GM03348 (cell line): ENCODE measurements around the gene GYG2.
"Not testable (repeated sequence)": the region's sequence is repeated elsewhere in the genome, so short reads cannot be mapped to it uniquely, and the experiment has no call there.

Experiments
- DNase-seq: peaks from one replicate; pipeline ENCODE4 v3.0.0; 2012; ENCODE audit warnings: low spot score

Gene GYG2

DNA sequence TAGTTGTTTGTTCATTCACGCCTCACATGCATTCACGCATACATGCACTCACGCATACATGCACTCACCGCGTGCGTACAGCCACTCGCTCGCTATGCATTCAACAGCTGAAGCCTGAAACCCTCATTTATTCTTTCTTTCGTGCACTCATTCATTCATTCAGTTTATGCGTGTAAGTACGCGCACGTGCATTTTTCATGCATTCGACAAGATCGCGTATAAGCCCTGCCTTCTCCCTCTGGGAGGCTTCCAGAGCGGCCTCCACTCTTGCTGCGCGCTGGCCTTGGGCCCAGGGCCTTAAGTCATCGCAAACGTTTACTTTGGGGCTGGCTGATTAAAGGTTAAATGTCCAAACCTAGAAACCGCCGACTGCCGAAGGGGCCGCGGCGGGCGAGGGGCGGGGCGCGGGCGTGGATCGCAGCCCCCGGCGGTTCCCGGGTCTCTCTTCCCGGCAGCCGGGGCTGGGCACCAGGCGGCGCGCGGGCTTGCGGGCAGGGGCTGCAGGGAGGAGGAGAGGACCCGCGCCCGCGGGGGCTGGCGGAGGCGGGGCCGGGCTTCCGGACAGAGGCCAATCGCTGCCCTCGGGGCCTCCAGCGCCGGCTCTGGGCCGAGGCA, at the start of gene GYG2:
TSS of gene GYG2 (plus strand) at position 587 of the 615 bp plus-strand sequence. CDS start 1,259 bp downstream, outside the sequence.
- no peak for DNase-seq

DNA sequence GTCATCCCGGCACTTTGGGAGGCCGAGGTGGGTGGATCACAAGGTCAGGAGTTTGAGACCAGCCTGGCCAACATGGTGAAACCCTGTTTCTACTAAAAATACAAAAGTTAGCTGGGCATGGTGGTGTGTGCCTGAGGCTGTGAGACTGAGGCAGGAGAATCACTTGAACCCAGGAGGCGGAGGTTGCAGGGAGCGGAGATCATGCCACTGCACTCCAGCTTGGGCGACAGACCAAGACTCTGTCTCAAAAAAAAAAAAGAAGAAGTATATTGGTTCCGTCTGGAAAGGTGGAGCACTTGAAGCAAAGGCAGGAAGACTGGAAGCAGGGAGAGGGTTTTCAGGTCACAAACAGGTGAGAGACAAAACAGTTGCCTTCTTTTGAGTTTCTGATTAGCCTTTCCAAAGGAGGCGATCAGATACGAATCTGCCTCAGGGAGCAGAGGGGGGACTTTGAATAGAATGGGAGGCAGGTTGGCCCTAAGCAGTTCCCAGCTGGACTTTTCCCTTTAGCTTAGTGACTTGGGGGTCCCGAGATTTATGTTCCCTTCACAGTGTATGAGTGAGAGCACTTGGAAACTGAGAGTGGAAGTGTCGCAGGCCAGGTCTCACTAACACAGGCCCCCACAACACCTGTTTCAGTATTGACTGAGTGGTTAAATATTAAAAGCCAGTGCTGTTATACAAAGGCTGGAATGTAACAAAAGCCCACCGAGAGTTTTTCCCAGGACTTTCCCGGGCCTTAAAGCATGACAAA, 48.1 kb upstream of the GYG2 start:
- DNase-seq = not testable (repeated sequence)

DNA sequence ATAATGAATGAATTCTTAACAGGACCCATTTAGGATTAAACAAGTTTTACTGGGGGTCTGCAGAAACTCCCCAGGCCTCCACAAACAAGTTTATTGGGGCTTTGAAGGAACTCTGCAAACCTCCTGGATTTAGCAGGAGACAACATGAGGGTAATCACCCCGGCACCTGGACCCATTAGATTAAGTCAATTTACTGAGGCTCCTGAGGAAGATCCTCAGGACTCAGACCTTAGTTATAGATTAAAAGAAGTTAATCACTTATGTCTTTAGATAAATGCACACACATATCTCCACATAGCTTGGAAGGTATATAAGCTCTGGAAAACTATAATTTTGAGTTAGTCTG, 47.5 kb upstream of the GYG2 start:
- no peak for DNase-seq

DNA sequence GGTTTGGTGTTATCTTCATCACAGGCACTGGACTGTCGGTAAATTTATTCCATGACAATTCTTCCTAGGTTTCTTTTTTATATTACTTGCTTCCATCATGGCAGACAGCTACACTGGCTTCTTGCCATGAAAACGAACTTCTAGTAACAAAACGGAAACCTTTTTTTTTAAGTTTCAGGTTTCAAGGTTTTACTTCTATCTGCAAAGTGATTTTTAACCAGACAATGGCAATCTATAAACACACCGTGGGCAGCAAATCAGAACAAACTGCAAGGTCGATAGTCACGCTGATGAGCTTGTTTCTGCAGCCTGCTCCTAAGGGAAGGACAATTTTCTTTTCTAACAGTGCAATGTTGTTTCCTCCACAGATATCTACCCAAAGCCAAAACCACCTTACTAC, 47.0 kb upstream of the GYG2 start:
- DNase-seq = no peak

DNA sequence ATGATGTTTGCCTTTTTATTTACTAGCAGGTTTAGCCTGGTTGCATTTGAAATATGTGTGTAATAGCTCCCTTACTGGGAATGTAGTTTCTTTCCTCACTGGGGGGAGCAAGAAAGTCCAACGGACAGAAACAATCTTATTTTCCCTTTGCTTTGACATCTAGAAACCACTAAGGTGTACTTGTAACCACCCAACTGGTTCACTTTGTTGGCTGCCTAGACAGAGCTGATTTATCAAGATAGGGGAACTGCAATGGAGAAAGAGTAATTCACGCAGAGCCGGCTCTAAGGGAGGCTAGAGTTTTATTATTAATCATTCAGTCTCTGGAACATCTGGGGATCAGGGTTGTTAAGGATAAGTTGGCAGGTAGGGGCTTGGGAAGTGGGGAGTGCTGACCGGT, 46.6 kb upstream of the GYG2 start:
- no peak for DNase-seq

DNA sequence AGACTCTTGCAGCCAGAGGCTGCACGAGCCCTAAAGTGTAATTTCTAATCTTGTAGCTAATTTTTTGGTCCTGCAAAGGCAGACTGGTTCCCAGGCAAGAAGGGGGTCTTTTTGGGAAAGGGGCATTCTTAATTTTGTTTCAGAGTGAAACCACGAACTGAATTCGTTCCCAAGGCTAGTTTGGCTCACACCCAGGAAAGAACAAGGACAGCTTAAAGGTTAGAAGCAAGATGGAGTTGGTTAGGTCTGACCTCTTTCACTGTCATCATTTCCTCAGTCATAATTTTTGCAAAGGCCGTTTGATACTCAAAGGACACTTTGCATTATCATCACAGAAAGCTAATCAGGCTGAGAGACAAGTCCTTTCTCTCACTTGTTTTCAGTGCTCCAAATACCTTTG, 46.0 kb upstream of the GYG2 start:
- DNase-seq = no peak

DNA sequence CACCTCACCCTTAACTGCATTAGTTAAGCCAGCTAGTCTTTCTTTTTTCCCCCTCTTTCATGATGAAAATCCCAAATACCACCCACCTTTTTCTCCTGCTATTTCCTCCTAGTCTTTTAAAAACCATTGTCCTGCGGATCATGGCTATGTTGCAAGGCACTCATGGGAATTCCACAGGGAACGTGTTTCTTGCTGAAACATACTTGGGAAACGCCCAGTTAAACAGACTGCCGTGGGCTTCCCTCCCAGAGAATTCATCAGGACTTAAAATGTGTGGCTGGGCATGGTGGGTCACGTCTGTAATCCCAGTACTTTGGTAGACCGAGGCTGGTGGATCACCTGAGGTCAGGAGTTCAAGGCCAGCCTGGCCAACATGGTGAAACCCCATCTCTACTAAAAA, 44.7 kb upstream of the GYG2 start:
- no peak for DNase-seq

DNA sequence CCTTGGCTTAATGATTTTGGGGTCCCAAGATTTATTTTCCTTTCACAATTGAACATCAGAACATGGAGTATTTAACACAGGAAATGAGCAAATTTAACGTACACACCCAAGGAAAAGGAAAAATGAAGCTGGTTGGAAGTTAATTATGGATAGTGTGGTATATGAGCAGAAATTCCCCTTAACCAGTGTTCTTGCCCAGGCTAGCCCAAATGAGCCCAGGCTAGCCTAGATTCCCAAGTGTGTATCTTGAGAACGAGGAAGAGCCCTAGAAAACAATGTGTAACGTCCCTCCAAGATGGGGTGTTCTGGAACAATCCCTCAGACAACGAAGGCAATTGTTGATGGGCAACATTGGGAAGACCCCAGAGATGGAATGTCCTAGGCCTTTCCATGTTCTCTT, 43.2 kb upstream of the GYG2 start:
- DNase-seq = no peak

DNA sequence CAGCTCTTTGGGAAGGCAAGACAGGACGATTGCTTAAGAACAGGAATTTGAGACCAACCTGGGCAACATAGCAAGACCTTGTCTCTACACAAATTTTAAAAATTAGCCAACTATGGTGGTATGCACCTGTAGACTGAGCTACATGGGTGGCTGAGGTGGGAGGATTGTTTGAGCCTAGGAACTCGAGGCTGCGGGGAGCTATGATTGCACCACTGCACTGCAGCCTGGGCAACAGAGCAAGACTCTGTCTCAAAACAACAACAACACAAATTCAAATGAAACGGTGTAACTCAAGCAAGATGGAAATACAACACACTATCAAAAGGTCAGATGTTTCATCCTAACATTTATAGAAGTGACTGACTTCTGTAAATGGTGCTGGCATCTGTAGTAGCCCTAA, 39.8 kb upstream of the GYG2 start:
- DNase-seq = no peak

DNA sequence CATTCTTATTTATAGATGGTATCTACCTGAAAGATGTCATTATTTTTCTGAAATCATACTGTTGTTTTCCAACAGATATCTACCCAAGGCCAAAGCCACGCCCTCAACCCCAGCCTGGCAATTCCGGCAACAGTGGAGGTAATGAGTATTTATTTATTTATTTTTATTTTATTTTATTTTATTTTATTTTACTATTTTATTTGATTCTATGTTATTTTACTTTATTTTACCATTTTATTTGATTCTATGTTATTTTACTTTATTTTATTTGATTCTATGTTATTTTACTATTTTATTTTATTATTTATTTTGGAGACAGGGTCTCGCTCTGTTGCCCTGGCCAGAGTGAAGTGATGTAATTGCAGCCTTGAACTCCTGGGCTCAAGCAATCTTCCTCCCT, 39.2 kb upstream of the GYG2 start:
- DNase-seq = no peak

DNA sequence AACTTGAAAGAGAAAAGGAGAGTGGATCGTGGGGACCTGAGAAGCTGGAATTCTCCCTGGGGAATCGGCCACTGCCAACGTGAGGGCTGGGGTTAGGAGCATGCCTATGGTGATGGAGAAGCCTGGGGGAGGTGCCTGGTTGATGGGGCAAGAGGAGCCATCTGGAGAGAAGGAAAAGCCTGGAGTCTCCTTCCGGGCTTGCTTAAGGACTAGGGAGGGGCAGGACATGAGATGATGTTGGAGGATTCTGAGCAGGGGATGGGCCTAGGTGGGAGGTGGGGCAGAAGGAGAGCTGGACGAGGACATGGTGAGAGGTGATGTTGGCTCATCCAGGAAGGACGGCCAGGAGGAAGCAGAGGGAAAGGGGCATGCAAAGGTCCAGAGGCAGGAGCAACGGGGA, 35.0 kb upstream of the GYG2 start:
- DNase-seq = no peak

DNA sequence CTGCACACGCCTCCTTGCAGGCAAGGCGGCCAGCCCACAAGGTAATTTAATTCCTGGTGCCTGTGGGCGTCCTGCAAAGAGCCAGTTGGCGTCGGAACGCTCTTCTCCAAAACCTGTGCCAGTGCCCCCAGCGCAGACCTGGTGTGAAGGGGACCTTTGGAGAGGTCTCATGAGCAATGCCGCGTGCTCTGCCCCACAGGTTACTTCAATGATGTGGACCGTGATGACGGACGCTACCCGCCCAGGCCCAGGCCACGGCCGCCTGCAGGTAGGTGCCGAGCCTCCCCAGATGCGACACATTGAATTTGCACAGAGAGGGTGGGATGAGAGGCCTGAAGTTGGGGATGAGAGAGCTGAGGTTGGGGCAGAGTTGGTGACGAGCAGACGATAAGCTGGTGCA, 34.4 kb upstream of the GYG2 start:
- no peak for DNase-seq

DNA sequence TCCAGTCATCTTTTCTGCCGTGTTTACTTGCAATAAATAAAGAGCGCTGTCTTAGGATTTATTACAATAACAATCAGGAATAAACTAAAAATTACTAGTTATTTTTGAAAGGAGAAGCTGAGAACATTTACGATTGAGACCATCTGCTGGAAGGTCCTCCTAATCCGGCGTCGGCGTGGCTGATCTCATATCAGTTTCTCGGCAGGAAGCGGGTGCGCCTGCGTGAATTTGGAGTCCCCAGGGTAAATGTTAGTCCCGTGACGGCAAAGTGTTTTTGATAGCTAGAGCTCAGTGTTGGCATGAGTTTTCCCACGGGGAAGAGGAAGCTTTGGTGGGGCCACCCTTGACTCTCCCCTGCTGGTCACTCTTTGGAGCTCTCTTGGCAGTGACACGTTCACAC, 31.9 kb upstream of the GYG2 start:
- not testable (repeated sequence) for DNase-seq

DNA sequence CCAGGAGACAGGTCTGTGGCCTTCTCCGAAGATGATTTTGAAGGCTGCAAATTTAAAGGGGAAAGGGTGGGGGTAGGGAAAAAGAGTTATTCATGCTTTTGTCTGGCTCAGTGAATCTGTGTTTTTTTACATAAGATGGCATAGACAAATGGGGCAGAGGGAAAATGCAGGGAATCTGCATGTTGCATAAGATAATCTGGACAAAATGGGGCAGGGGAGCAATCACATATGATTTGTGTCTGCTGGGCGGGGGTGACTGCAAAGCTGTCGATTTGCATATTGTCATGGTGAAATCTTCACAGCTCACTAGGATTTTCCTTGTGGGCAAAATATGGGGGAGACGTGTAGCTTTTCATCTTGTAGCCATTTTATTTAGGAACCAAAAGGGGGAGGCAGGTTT, 29.4 kb upstream of the GYG2 start:
- no peak for DNase-seq

DNA sequence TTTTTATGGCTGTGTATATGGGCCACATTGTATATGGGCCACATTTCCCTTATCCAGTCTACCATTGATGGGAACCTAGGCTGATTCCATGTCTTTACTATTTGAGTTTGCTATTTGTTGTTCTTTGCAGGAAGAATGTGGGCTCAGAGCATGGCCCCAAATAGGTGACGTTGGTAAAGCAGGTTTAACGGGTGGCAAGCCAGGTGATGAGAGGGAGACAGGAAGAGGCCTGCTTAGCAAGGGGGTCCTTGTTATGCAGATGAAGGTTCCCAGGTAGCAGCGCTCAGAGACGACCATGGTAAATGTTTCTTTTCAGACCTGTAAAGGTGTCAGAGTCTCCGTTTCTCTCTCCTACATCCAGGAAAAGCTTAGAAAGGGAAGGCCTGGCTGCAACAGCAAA, 28.8 kb upstream of the GYG2 start:
- DNase-seq = not testable (repeated sequence)

DNA sequence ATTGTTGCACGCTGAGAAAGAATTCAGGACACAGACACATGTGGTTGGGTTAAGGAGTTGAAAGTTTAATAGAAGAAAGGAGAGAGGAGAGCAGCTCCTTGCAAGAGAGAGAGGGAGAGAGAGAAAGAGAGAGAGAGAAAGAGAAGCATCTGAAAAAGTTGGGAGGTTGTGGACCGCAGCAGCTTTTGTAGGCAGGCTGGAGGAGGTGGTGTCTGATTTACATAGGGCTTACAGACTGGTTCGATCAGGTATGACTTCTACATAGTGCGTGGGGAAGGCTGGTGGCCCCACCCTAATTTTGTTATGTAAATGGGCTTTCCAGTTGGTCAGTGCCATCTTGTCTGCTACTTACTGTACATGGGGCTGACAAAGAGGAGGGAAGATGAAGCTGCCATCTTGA, 27.5 kb upstream of the GYG2 start:
- no peak for DNase-seq

DNA sequence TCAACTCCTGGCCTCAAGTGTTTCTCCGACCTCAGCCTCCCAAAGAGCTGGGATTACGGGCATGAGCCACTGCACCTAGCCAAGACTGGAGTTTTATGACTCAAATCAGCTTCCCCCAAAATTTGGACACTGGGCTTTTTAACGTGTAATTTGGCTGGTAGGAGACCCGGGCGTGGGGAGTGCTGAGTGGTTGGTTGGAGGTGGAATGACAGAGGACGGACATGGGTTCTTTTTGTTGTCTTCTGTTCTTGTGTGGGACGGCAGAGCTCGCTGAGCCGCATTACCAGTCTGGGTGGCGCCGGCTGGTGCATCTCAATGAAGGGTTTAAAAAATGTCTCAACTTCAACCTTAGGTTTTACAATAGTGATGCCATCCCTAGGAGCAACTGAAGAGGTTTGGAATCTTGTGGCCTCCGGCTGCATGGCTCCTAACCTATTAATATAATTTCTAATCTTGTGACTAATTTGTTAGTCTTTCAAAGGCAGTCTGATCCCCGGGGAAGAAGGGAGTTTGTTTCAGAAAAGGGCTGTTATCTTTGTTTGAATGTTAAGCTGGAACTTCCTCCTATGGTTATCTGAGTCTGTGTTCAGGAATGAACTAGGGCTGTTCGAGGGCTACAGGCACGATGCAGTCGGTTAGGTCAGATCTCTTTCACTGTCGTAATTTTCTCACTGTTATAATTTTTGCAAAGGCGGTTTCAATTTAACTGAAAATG, 26.2 kb upstream of the GYG2 start:
- not testable (repeated sequence) for DNase-seq

DNA sequence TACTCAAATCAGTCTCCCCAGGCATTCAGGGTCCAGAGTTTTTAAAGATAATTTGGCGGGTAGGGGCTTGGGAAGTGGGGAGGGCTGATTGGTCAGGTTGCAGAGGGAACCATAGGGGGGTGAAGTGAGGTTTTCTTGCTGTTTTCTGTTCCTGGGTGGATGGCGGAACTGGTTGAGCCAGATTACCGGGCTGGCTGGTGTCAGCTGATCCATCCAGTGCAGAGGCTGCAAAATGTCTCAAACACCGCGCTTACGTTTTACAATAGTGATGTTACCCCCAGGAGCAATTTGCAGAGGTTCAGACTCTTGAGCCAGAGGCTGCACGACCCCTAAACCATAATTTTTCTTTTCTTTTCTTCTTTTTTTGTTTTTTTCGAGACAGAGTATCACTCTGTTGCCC, 25.2 kb upstream of the GYG2 start:
- DNase-seq = not testable (repeated sequence)

DNA sequence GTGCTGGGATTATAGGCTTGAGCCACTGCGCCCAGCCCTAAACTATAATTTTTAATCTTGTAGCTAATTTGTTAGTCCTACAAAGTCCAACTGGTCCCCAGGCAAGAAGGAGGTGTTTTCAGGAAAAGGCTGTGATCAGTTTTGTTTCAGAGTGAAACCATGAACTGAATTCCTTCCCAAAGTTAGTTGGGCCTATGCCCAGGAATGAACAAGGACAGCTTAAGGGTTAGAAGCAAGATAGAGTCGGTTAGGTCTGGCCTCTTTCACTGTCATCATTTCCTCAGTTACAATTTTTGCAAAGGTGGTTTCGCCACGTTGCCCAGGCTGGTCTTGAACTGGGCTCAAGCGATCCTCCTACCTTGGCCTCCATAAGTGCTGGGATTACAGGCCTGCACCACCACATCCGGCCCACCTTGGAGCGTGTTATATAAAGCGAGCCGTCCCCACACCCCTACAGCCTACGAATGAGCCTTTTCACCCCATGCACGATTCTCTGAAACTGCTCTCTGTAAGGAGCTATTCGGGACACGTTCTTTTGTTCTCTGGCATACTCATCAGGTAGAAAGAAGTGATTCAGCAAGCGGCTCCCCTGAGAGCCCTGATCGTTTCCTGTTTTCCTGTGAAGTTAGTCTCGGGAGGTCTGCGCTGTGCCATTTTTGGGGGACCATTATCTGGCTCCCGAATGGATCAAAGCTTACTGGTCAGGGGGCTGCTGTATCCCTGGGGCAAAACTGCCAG, 24.5 kb upstream of the GYG2 start:
- not testable (repeated sequence) for DNase-seq

DNA sequence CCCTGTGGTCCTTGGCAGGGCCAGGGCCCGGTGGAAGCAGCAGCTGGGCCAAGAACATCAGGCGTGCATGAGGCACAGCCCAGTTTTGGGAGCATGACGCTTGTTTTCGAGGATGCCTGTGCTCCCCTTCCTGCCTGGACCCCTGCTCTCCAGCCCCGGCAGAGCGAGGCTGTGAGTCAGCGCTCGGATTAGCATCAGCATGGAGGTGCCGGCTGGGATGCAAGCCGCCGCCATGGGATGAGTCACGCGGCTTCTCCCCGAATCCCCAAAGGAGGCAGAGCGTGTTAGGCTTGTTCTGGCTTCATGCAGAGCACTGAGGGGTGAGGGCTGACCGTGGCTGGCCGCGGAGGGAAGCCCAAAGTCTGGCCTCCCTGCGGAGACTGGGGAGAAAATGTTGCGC, 23.9 kb upstream of the GYG2 start:
- DNase-seq = not testable (repeated sequence)

DNA sequence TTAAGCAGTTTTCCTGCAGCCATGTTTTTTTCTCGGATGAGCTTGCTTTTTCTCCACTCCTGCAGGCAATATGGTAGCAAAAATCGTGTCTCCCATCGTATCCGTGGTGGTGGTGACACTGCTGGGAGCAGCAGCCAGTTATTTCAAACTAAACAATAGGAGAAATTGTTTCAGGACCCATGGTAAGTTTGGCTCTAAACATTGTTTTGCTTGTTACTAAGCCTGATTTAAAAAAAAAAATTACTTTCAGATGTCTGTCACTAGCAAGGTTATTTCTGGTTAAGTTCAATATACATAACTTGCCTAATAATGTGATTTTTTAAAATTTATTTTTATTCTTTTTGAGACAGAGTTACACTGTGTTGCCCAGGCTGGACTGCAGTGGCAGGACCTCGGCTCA, 17.5 kb upstream of the GYG2 start:
- DNase-seq = no peak

DNA sequence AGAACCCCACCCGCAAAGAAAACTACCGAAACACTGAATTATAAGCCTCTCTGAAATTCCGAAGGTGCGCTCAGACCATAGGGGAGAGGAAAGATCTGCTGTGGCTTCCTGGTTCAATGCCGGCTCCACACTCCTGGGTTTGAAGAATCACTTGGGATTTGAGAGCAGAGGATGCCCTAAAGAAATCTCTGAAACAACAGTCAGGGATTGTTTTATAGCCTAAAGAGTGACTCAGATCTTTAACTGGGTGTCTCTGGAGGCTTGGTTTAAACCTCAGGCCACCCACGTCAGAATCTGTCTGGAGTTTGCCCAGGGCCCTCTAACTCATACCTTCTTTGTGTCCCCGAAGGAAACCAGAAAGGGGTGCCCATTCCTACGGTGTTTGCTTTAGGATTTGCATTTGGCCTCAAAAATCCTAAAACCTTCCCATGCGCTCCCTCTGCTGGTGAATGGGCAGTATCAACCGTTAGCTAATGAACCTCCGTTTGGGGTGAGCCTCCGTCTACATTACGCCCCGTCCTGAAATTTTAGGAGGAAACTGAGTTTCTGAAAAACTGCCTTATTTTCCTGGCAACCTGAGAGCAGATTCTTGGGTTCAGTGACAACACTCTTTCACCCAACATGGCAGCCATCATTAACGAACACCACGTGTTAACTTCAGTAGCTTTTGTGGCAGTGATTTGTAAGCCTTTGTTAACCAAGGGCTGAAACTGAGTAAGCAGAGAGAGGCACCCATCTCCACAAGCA, 16.4 kb upstream of the GYG2 start:
- DNase-seq = not testable (repeated sequence)
